Measurements from ENCODE around the gene LATS1.
"Not testable (repeated sequence)": the region's sequence is repeated elsewhere in the genome, so short reads cannot be mapped to it uniquely, and the experiment has no call there.

The LATS1 gene

GRCh38 chr6:149717588-149718458 lies at the start of gene LATS1:
Gene LATS1 (minus strand): TSS chr6:149718101. CDS start chr6:149702126, 15,975 bp downstream.
- DNase-seq: peak; percentile 68

- no peak for DNase-seq
Measured at GRCh38 chr6:149766156-149766769, 48.4 kb upstream of the LATS1 start.

- no peak for DNase-seq
Measured at GRCh38 chr6:149763866-149764265, 46.0 kb upstream of the LATS1 start.

DNA sequence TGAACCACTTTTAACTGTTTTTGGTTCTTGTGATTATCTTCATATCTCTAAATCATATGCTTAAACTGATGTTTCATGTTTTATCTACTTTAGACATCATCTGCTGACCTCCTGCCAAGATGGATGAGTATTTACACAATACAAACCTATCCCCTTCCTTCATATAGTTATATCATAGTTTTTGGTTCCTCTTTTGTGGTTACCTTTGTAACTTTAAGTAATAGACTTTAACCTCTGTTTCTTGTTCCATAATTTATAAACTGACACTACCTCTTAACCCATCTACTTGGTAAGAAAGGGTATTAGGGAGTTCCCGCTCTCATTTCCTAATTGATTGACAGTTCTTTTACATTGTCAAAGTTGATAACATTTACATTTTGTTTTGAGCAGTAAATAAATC lies 43.5 kb upstream of the LATS1 start:
- no peak for DNase-seq

DNA sequence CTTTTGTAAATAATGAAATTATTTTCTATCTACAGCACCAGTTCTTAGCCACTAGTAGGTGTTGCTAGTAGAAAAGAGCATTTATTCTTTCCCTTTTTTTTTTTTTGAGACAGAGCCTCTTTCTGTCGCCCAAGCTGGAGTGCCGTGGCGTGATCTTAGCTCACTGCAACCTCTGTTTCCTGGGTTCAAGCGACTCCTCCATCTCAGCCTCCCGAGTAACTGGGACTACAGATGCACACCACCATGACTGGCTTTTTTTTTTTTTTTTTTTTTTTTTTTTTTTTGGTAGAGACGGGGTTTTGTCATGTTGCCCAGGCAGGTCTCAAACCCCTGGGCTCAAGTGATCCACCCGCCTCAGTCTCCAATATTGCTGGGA lies 38.3 kb upstream of the LATS1 start:
- DNase-seq: no peak

DNA sequence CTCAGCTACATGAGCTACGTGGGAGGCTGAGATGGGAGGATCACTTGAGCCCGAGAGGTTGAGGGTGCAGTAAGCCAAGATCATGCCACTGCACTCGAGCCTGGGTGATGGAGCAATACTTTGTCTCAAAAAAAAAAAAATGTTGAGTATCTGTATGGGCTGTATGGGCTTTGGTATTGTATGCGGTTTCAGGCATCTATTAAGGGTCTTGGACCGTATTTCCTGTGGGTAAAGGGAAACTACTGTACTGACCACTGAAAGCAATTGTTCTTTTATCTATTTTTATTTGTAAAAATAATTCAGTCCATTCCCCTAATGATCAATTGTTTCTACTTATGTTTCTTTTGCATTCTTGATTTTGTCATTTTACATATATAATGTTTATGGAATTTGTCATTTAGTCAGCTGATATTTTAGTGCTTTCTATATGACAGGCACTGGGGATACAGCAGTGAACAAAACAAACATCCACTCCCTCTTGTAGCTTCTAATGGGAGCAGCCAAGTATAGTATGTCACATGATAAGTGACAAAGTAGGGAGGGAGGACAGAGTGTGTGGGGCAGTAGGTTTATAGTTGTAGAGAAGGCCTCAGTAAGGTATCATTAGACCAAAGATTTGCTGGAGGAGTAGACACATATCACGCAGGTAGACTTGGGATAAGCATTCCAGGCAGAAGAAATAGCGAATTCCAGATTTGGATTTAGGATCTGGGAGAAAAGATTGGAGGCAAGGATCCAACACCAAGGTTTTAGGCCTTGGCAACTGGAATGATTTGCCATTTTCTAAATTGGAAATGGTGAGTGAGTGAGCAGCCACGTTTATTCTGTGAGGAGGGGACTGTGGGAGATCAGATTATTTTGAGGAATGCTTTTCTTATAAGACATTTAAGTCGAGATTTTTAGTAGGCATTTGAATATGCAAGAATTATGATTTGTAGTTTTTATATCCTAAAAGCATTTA lies 37.7 kb upstream of the LATS1 start:
- no peak for DNase-seq

DNA sequence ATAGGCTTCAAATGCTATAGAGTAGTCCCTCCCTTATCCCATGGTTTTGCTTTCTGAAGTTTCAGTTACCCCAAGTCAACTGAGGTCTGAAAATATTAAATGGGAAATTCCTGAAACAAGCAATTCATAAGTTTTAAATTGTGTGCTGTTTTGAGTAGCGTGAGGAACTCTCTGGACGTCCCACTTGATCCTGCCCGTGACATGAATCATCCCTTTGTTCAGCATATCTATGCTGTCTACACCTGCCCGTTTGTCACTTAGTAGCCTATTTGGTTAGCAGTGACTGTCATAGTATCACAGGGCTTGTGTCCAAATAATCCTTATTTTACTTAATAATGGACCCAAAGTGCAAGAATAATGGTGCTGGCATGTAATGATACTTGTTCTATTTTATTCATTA lies 36.6 kb upstream of the LATS1 start:
- DNase-seq: no peak

DNA sequence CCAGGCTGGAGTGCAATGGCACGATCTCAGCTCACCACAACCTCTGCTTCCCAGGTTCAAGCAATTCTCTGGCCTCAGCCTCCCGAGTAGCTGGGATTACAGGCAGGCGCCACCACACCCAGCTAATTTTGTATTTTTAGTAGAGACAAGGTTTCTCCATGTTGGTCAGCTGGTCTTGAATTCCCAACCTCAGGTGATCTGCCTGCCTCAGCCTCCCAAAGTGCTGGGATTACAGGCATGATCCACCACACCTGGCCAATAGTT lies 35.4 kb upstream of the LATS1 start:
- DNase-seq: not testable (repeated sequence)

- no peak for DNase-seq
Measured at GRCh38 chr6:149752600-149753373, 34.9 kb upstream of the LATS1 start.

GRCh38 chr6:149751920-149752319 lies 34.0 kb upstream of the LATS1 start:
- DNase-seq: not testable (repeated sequence)

- no peak for DNase-seq
Measured at GRCh38 chr6:149751239-149751638, 33.3 kb upstream of the LATS1 start.

- DNase-seq: peak; percentile 23
Measured at GRCh38 chr6:149750136-149750609, 32.3 kb upstream of the LATS1 start.

- DNase-seq: peak; percentile 67
Measured at GRCh38 chr6:149749594-149750135, 31.8 kb upstream of the LATS1 start, which contains the start of gene PCMT1. Gene PCMT1 (plus strand): TSS chr6:149749741. CDS start chr6:149749902, 161 bp downstream.

GRCh38 chr6:149749082-149749593 lies 31.2 kb upstream of the LATS1 start:
- DNase-seq: not testable (repeated sequence)

GRCh38 chr6:149746147-149746946 lies 28.4 kb upstream of the LATS1 start, which contains the start of gene NUP43:
Gene NUP43 (minus strand): TSS chr6:149746529. CDS start chr6:149746495, 34 bp downstream.
- peak; percentile 82 for DNase-seq

DNA sequence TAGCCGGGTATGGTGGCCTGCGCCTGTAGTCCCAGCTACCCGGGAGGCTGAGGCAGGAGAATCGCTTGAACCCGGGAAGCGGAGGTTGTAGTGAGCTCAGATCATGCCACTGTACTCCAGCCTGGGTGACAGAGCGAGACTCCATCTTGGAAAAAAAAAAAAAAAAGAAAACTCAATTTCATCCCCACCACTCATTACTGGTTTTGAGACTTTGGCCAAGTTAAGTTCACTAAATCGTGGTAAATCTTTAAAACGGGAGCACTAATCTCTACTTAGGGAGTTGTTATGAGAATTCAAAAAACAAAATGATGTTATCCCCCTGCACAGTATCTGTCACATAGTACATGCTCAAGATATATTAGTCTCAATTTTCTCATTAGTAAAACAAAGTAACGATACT lies 27.4 kb upstream of the LATS1 start:
- DNase-seq: not testable (repeated sequence)

DNA sequence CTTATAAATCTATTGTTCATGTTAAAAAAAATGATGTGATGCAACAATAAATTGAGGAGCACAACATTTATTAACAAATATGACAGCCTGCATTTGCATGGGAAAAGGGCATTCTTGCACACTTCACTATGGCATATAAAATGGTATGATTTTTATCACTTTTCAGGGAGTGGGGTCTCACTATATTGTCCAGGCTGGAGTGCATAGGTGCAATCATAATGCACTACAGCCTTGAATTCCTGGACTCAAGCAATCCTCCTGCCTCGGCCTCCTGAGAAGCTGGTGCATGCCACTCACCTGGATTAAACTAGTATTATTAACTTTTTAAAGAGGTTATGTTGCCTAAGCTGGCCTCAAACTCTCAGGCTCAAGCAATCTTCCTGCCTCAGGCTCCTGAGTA lies 17.0 kb upstream of the LATS1 start:
- DNase-seq: no peak

- no peak for DNase-seq
Measured at GRCh38 chr6:149733089-149733720, 15.3 kb upstream of the LATS1 start.

- DNase-seq: no peak
Measured at GRCh38 chr6:149729824-149730223, 11.9 kb upstream of the LATS1 start.

GRCh38 chr6:149728499-149729234 lies 10.8 kb upstream of the LATS1 start:
- no peak for DNase-seq

All from amniotic stem cell (primary cell).